Testis (tissue), 2 donors: ENCODE data around the gene IMP4.

Source experiments
- CTCF ChIP-seq, 3 experiments: fragments of 450-650 bp in 2 of 3; fragments of 200-600 bp in 1 of 3; sonication (generic) in 1 of 3; IDR thresholded peaks; one replicate each; pipeline ENCODE4 v1.5.1; 2016 to 2019; ENCODE audit warnings: antibody characterized with exemption in 3 of 3, mild to moderate bottlenecking in 2 of 3, moderate library complexity in 1 of 3
- POLR2A ChIP-seq: fragments of 450-650 bp; IDR thresholded peaks from one replicate; pipeline ENCODE4 v1.6.1; 2017; ENCODE audit warnings: antibody characterized with exemption, mild to moderate bottlenecking, moderate library complexity

- TF ChIP-seq CTCF (IDR thresholded peaks at IDR 0.05) (no peak), POLR2A (no peak)
Observed at GRCh38 chr2:130369965-130370341, 27.3 kb downstream of the IMP4 start.
